ENCODE data around the gene C1QTNF3.

The C1QTNF3 gene

DNA sequence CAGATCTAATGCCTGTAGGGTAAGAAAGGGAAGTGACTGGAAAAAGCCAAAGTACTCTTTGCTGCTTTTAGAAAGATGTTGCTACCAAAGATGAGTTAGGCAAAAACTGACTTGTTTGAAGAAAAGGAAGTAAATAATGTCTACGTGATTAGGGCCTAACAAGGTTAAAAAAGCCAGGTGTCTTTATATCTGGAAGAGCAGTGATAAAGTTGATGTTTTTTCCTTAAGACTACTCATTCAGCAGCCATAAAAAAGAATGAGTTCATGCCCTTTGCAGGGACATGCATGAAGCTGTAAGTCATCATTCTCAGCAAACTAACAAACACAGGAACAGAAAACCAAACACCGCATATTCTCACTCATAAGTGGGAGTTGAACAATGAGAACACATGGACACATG lies 21.7 kb downstream of the C1QTNF3 start:
- no peak for TF ChIP-seq CTCF (conservative IDR thresholded peaks at IDR 0.05; ENCODE audit: control insufficient read depth, insufficient read depth, low read depth, low read length)
- no peak for DNase-seq (ENCODE audit: low read depth)
- no peak overlapping the region for H3K4me3 ChIP-seq (ENCODE audit: control insufficient read depth, low read depth, low read length)

- DNase-seq (ENCODE audit: low read depth): no peak
- no peak for TF ChIP-seq CTCF (conservative IDR thresholded peaks at IDR 0.05; ENCODE audit: control insufficient read depth, insufficient read depth, low read depth, low read length)
- no peak overlapping the region for H3K4me3 ChIP-seq (ENCODE audit: control insufficient read depth, low read depth, low read length)
Measured at GRCh38 chr5:34020726-34021125, 22.3 kb downstream of the C1QTNF3 start.

- no peak overlapping the region for H3K4me3 ChIP-seq (ENCODE audit: control insufficient read depth, low read depth, low read length)
- TF ChIP-seq CTCF (conservative IDR thresholded peaks at IDR 0.05; ENCODE audit: control insufficient read depth, insufficient read depth, low read depth, low read length): no peak
- DNase-seq (ENCODE audit: low read depth): no peak
Measured at GRCh38 chr5:34017254-34017653, 25.8 kb downstream of the C1QTNF3 start.

DNA sequence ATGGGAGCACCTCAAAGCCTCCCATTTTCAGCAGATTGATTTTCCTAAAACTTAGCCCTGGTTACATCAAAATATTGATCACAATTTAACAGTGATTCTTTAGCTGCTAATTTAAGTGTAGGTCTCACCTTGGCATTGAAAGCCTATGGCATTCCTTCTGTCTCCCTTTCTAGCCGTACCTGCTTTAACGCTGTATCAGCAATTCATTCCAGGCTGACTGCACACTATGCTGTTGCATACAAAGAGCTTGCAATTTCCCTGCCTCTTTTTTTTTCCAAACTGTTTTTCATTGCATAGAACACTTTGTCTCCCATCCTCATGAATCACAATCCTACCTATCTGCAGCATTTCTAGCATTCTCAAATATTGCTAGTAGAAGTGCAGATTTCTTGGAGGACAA lies 26.3 kb downstream of the C1QTNF3 start:
- no peak for DNase-seq (ENCODE audit: low read depth)

DNA sequence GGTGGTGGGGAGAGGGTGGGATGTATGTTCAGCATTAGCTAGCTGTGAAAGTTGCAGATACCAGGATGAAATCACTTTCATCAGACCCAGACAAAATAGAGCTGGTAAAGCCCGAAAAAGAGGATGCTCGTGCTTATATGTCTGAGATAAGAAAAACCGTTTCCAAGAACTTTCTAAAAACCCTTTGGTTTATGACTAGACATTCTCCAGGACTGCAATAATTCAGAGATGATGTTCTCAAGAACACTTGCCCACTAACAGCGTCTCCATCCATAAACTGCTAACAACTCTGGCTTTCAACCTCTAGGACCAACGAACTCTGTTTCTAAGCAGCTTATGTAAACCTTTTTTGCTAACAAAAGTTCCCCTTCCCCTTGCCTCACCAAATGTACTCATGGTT lies 26.8 kb downstream of the C1QTNF3 start:
- no peak for TF ChIP-seq CTCF (conservative IDR thresholded peaks at IDR 0.05; ENCODE audit: control insufficient read depth, insufficient read depth, low read depth, low read length)
- no peak for DNase-seq (ENCODE audit: low read depth)
- no peak overlapping the region for H3K4me3 ChIP-seq (ENCODE audit: control insufficient read depth, low read depth, low read length)

More for the DNA sequence above, 26.3 kb downstream of the C1QTNF3 start:
- no peak overlapping the region for H3K4me3 ChIP-seq (ENCODE audit: control insufficient read depth, low read depth, low read length)
- TF ChIP-seq CTCF (conservative IDR thresholded peaks at IDR 0.05; ENCODE audit: control insufficient read depth, insufficient read depth, low read depth, low read length): no peak

- DNase-seq (ENCODE audit: low read depth): no peak
- H3K4me3 ChIP-seq (ENCODE audit: control insufficient read depth, low read depth, low read length): no peak overlapping the region
- TF ChIP-seq CTCF (conservative IDR thresholded peaks at IDR 0.05; ENCODE audit: control insufficient read depth, insufficient read depth, low read depth, low read length): no peak
Measured at GRCh38 chr5:34015120-34015822, 27.7 kb downstream of the C1QTNF3 start.

- no peak for DNase-seq (ENCODE audit: low read depth)
- H3K4me3 ChIP-seq (ENCODE audit: control insufficient read depth, low read depth, low read length): no peak overlapping the region
- no peak for TF ChIP-seq CTCF (conservative IDR thresholded peaks at IDR 0.05; ENCODE audit: control insufficient read depth, insufficient read depth, low read depth, low read length)
Measured at GRCh38 chr5:34014626-34015025, 28.4 kb downstream of the C1QTNF3 start.

Measured in fibroblast of mammary gland (primary cell).